LHCN-M2 (cell line): Measurements from ENCODE around the gene RALGDS. TPM values are rescaled to one million over a fixed set of nuclear protein-coding genes. Genes with fewer than 3 reads are reported as not detected.
A peak's percentile ranks its signal among the peaks of the same experiment; 100 is the strongest.

Experiments used
- DNase-seq: peaks from one replicate; pipeline ENCODE4 v3.0.0-alpha.2; 2012; ENCODE audit warnings: low read depth
- total RNA-seq: library from RNA; depleted of rRNA; stranded (reverse); fragments of >200 nt; gene quantifications from 2 replicates; pipeline ENCODE4 v1.2.3, GENCODE V29; 2014

Gene RALGDS
- total RNA-seq, 1 experiment from 2014 or later, result 17.8 TPM

- DNase-seq, result no peak
Observed at GRCh38 chr9:133137451-133138231, 16.6 kb upstream of the RALGDS start.

GRCh38 chr9:133135146-133135745 lies 14.2 kb upstream of the RALGDS start:
- DNase-seq, result peak; percentile 89

GRCh38 chr9:133134388-133135145 lies 13.5 kb upstream of the RALGDS start:
- DNase-seq, result no peak

GRCh38 chr9:133133681-133134387 lies 12.8 kb upstream of the RALGDS start:
- DNase-seq, result peak; percentile 97

- no peak for DNase-seq
Observed at GRCh38 chr9:133132174-133132573, 11.1 kb upstream of the RALGDS start.

GRCh38 chr9:133131506-133131905 lies 10.5 kb upstream of the RALGDS start:
- peak; percentile 86 for DNase-seq

GRCh38 chr9:133130685-133131244 lies 9.7 kb upstream of the RALGDS start:
- DNase-seq, result no peak

GRCh38 chr9:133129001-133129795 lies 8.2 kb upstream of the RALGDS start:
- DNase-seq, result no peak

GRCh38 chr9:133128152-133128551 lies 7.1 kb upstream of the RALGDS start:
- DNase-seq, result no peak

- DNase-seq, result no peak
Observed at GRCh38 chr9:133127340-133127981, 6.4 kb upstream of the RALGDS start.

GRCh38 chr9:133126697-133127339 lies 5.8 kb upstream of the RALGDS start:
- DNase-seq, result no peak

- DNase-seq, result peak; percentile 73
Observed at GRCh38 chr9:133125941-133126696, 5.1 kb upstream of the RALGDS start.

GRCh38 chr9:133124907-133125275 lies 3.9 kb upstream of the RALGDS start:
- DNase-seq, result no peak

GRCh38 chr9:133124123-133124906 lies 3.3 kb upstream of the RALGDS start:
- no peak for DNase-seq

GRCh38 chr9:133122935-133123611 lies 2.0 kb upstream of the RALGDS start:
- no peak for DNase-seq

GRCh38 chr9:133122605-133122934 lies 1.5 kb upstream of the RALGDS start:
- no peak for DNase-seq

GRCh38 chr9:133121915-133122550 lies 993 bp upstream of the RALGDS start:
- DNase-seq, result no peak
